Adrenal gland (tissue), 12 donors: ENCODE results near the gene GFRA3. TPM values are rescaled to one million over a fixed set of nuclear protein-coding genes. Genes with fewer than 3 reads are reported as not detected.

Experiments
- DNase-seq, 7 donors: peaks; one replicate each; pipeline ENCODE4 v3.0.0-alpha.2; 2019 to 2020
- H3K27ac ChIP-seq, 5 donors: fragments of 200-600 bp; sonication (generic) in 4 of 5; 1 replicate in 3 of 5; 2 replicates in 2 of 5; pipeline versions ENCODE4 v1.5.1 to v1.8.0; 2016 to 2020; ENCODE audit warnings: mild to moderate bottlenecking in 1 of 5
- H3K27me3 ChIP-seq: fragments of 200-600 bp; 2 replicates; pipeline ENCODE4 v1.8.0; 2021
- H3K36me3 ChIP-seq, 2 donors: fragments of 200-600 bp; replicated peaks in 1 of 2; 1 replicate in 1 of 2; 2 replicates in 1 of 2; pipeline versions ENCODE4 v1.5.1 to v1.8.0; 2018 to 2022
- H3K4me1 ChIP-seq, 2 donors: fragments of 200-600 bp; replicated peaks in 1 of 2; 1 replicate in 1 of 2; 2 replicates in 1 of 2; pipeline versions ENCODE4 v1.5.1 to v1.8.0; 2018 to 2021
- H3K4me3 ChIP-seq, 4 donors: fragments of 200-600 bp; sonication (generic) in 3 of 4; one replicate each; pipeline ENCODE4 v1.5.1; 2016 to 2018
- H3K9me3 ChIP-seq, 3 donors: fragments of 200-600 bp; sonication (generic) in 1 of 3; replicated peaks in 1 of 3; 1 replicate in 2 of 3; 2 replicates in 1 of 3; pipeline versions ENCODE4 v1.5.1 to v1.8.0; 2016 to 2021
- CTCF ChIP-seq, 6 experiments: fragments of 450-650 bp in 4 of 6; fragments of 200-600 bp in 2 of 6; sonication (generic) in 1 of 6; IDR thresholded peaks; 1 replicate in 5 of 6; 2 replicates in 1 of 6; pipeline versions ENCODE4 v1.5.1 to v1.8.0; 2016 to 2021; ENCODE audit warnings: antibody characterized with exemption in 6 of 6, mild to moderate bottlenecking in 2 of 6, moderate library complexity in 1 of 6
- POLR2A ChIP-seq, 2 donors: fragments of 450-650 bp; IDR thresholded peaks; one replicate each; pipeline ENCODE4 v1.6.1; 2017; ENCODE audit warnings: antibody characterized with exemption in 2 of 2, mild to moderate bottlenecking in 2 of 2, moderate library complexity in 1 of 2
- WGBS, 4 donors: extraction: QIAGEN DNeasy Blood & Tissue Kit in 2 of 4; methylation state at CpG; one replicate each; pipeline versions ENCODE4 v1.1.5 to v1.1.7; 2013 to 2017; 5-methylcytosine and 5-hydroxymethylcytosine counted together
- intact Hi-C, 2 donors: fragments of 100-400 bp; cut with DNase I; formaldehyde crosslinking; loops; one replicate each; pipeline versions ENCODE4 v1.14.1 to v1.15.0; 2022 to 2023
- polyA plus RNA-seq, 3 donors: library from polyadenylated mRNA; stranded (reverse); fragments of 200-250 nt in 2 of 3; fragments of 350-450 nt in 1 of 3; fragmentation: Illumina TruSeq in 1 of 3; extraction: RNeasy Lipid Tissue Mini Kit (QIAGEN cat#74804) in 1 of 3; gene quantifications; one replicate each; pipeline ENCODE4 v1.2.3, GENCODE V29; 2013 to 2014
- total RNA-seq, 9 donors: library from RNA; depleted of rRNA in 4 of 9; stranded (reverse); fragments of >200 nt in 4 of 9; fragments of 120-200 nt in 1 of 9; fragmentation: NEBNext Ultra II Directional in 1 of 9; extraction: Animal tissue kit (Norgen Biotek cat#: 25700) in 1 of 9; gene quantifications; one replicate each; pipeline versions ENCODE4 v1.1.0 to v1.2.4, GENCODE V29; 2013 to 2023
- donor health status: healthy with polysubstance abuse.
- donor health status: Bipolar disorder and iron deficiency.
- donor health status: DM: yes; HTN: yes; CAD: no.
- donor health status: DM: no; HTN: no; CAD: no.
- donor health status: DM: no; HTN: no; CAD: no.
- donor health status: DM: yes; HTN: yes; CAD: no.

Gene GFRA3
- total and polyA plus RNA-seq, 12 donors, result 0.18 to 4.0 (median 0.39) TPM; not detected in 1

GRCh38 chr5:138229387-138229786, 45.0 kb downstream of the GFRA3 start:
- WGBS, 4 donors, result 73 to 83% (median 75%) methylated on average over 6 of the region's 6 CpGs
- Histone ChIP-seq H3K4me1 (peaks cover 0 to 18% of the 10 kb centered on the region in 2 donors), H3K36me3 (no peaks in the 10 kb centered on the region), H3K9me3 (no peaks in the 10 kb centered on the region), H3K4me3 (no peak overlapping the region), H3K27ac (no peak overlapping the region), H3K27me3 (no peaks in the 10 kb centered on the region)
- no peak for TF ChIP-seq CTCF (IDR thresholded peaks at IDR 0.05)
- TF ChIP-seq POLR2A (IDR thresholded peaks at IDR 0.05), result no peak
- intact Hi-C loops, result loop anchor here in 1 of 2 donors (10.0 kb wide), 1 partner anchor 55 kb away; no protein-coding TSS in a partner anchor
- no peak for DNase-seq

GRCh38 chr5:138226910-138227309, 47.5 kb downstream of the GFRA3 start:
- TF ChIP-seq CTCF (IDR thresholded peaks at IDR 0.05) (no peak), POLR2A (IDR thresholded peaks at IDR 0.05) (no peak)
- Histone ChIP-seq H3K9me3 (no peaks in the 10 kb centered on the region), H3K4me1 (peaks cover 0 to 26% of the 10 kb centered on the region in 2 donors), H3K4me3 (no peak overlapping the region), H3K27me3 (no peaks in the 10 kb centered on the region), H3K27ac (no peak overlapping the region), H3K36me3 (no peaks in the 10 kb centered on the region)
- no peak for DNase-seq
- intact Hi-C loops, result loop anchor here in 1 of 2 donors (10.0 kb wide), 1 partner anchor 58 kb away; no protein-coding TSS in a partner anchor

GRCh38 chr5:138224712-138225111, 49.7 kb downstream of the GFRA3 start:
- H3K27me3 ChIP-seq, result no peaks in the 10 kb centered on the region
- peaks cover 0 to 9% of the 10 kb centered on the region in 2 donors for H3K4me1 ChIP-seq
- no peaks in the 10 kb centered on the region for H3K9me3 ChIP-seq
- no peak for DNase-seq
- no peak overlapping the region for H3K27ac ChIP-seq
- WGBS, 4 donors, result 74 to 88% (median 81%) methylated on average over 6 of the region's 6 CpGs
- intact Hi-C loops, result loop anchor here in 1 of 2 donors (5.0 to 10.0 kb wide), 2 partner anchors 60 to 188 kb away; no protein-coding TSS in a partner anchor
- TF ChIP-seq POLR2A (IDR thresholded peaks at IDR 0.05) (no peak), CTCF (IDR thresholded peaks at IDR 0.05) (no peak)
- no peak overlapping the region for H3K4me3 ChIP-seq
- no peaks in the 10 kb centered on the region for H3K36me3 ChIP-seq

GRCh38 chr5:138223532-138223931, 50.9 kb downstream of the GFRA3 start:
- 100% methylated on average over 1 of the region's 1 CpG; no CpG with 5 or more reads in 1 of the 4 donors for WGBS, 4 donors
- intact Hi-C loops, result loop anchor here in 1 of 2 donors (5.0 to 10.0 kb wide), 2 partner anchors 61 to 189 kb away; no protein-coding TSS in a partner anchor

More at GRCh38 chr5:138223532-138223931, 50.9 kb downstream of the GFRA3 start:
- Histone ChIP-seq H3K36me3 (no peaks in the 10 kb centered on the region), H3K27ac (no peak overlapping the region), H3K4me1 (peaks cover 0 to 8% of the 10 kb centered on the region in 2 donors), H3K4me3 (no peak overlapping the region), H3K9me3 (no peaks in the 10 kb centered on the region), H3K27me3 (no peaks in the 10 kb centered on the region)
- DNase-seq, result no peak
- TF ChIP-seq CTCF (IDR thresholded peaks at IDR 0.05) (no peak), POLR2A (IDR thresholded peaks at IDR 0.05) (no peak)
